IPS-15b (cell line): ENCODE results near the gene AP3S2.
"Not testable (repeated sequence)": the region's sequence is repeated elsewhere in the genome, so short reads cannot be mapped to it uniquely, and the experiment has no call there.

Experiments used
- H3K27me3 ChIP-seq: one replicate; pipeline ENCODE4 v1.6.1; 2013; ENCODE audit warnings: low read length; ENCODE audit not compliant: control insufficient read depth, insufficient read depth
- H3K36me3 ChIP-seq: one replicate; pipeline ENCODE4 v1.6.1; 2013; ENCODE audit warnings: low read length; ENCODE audit not compliant: control insufficient read depth, insufficient read depth
- H3K4me1 ChIP-seq: one replicate; pipeline ENCODE4 v1.6.1; 2013; ENCODE audit warnings: mild to moderate bottlenecking, low read length; ENCODE audit not compliant: control insufficient read depth, insufficient read depth
- H3K4me3 ChIP-seq: one replicate; pipeline ENCODE4 v1.5.1; 2013; ENCODE audit warnings: low read depth, low read length
- H3K9ac ChIP-seq: one replicate; pipeline ENCODE4 v1.6.1; 2013; ENCODE audit warnings: low read depth, mild to moderate bottlenecking, low read length
- H3K9me3 ChIP-seq: one replicate; pipeline ENCODE4 v1.6.1; 2013; ENCODE audit warnings: mild to moderate bottlenecking, low read length; ENCODE audit not compliant: control insufficient read depth, insufficient read depth

The AP3S2 gene

GRCh38 chr15:89837134-89837829 lies 56.5 kb downstream of the AP3S2 start:
- no peaks in the 10 kb centered on the region for H3K27me3 ChIP-seq
- no peaks in the 10 kb centered on the region for H3K9me3 ChIP-seq
- no peaks in the 10 kb centered on the region for H3K4me1 ChIP-seq
- H3K36me3 ChIP-seq: peaks cover 26% of the 10 kb centered on the region
- H3K9ac ChIP-seq: no peak overlapping the region
- no peak overlapping the region for H3K4me3 ChIP-seq

DNA sequence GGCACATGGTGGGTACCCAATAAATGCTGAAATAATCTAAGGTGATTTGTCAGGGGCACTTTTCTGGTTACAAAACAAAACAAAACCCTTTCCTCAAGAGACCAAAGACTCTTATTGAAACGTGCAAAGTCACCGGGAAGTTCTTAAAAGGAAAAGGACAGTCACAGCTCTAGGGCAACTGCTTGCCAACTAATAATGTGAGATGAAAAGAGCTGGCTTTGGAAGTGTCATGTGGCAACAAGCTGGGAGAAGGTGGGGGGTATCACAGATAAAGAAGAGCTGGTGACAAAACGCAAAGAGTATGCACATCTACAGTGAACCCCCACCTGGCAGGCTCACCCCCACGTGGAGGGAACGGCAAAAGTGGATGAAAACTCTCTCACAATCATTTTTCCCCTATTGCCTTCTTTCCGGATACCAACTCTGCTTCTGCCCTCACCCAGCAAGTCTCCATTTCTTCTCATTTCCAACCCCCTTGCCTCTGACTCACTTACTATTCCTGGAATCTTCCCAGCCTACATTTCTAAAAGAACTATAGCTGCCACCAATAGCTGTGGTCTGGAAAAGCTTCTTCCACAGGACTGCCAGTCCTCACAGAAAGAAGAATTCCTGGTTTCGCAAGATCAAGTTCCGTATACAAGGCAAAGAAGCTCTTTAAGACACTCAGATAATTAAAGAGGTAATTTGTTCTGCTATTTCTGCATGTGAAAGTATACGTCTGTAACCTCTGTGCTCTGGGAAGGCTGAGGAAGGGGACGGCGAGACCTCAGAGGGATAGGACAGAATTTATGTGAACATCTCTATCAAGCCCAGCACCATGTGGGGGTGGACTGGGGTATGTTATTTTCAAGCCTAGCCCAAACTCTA lies 57.3 kb downstream of the AP3S2 start:
- peaks cover 29% of the 10 kb centered on the region for H3K36me3 ChIP-seq
- no peak overlapping the region for H3K4me3 ChIP-seq
- H3K9ac ChIP-seq: no peak overlapping the region
- no peaks in the 10 kb centered on the region for H3K4me1 ChIP-seq
- no peaks in the 10 kb centered on the region for H3K27me3 ChIP-seq
- no peaks in the 10 kb centered on the region for H3K9me3 ChIP-seq

- H3K4me1 ChIP-seq: no peaks in the 10 kb centered on the region
- no peaks in the 10 kb centered on the region for H3K9me3 ChIP-seq
- no peak overlapping the region for H3K9ac ChIP-seq
- H3K4me3 ChIP-seq: no peak overlapping the region
- H3K36me3 ChIP-seq: peaks cover 29% of the 10 kb centered on the region
- no peaks in the 10 kb centered on the region for H3K27me3 ChIP-seq
Observed at GRCh38 chr15:89835176-89835564, 58.6 kb downstream of the AP3S2 start.

DNA sequence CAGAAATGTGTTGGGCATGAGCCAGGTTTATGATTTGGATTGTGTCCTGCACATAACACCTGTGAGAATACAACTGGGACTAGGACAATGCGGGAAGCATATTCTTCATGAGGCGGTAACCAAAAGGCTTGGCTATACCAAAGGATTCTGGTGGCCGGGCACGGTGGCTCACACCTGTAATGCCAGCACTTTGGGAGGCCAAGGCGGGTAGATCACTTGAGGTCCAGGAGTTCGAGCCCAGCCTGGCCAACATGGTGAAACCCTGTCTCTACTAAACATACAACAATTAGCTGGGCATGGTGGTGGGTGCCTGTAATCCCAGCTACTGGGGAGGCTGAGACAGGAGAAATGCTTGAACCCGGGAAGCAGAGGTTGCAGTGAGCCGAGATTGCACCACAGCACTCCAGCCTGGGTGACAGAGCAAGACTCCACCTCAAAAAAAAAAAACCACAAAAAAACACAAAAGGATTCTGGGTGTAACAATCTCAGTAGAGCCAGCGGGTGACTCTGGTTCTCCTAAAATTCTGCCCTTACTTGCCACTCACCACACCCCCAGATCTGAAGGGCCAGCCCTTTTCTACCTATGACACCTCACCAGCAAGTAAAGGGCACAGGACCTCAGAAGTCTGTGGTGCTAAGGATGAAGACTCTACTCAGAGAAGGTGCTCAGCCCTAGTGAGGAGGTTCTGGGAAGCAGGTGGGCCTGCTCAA lies 59.2 kb downstream of the AP3S2 start:
- H3K4me1 ChIP-seq, H3K9me3 ChIP-seq, H3K27me3 ChIP-seq, H3K4me3 ChIP-seq, H3K9ac ChIP-seq: not testable (repeated sequence)
- peaks cover 29% of the 10 kb centered on the region for H3K36me3 ChIP-seq

DNA sequence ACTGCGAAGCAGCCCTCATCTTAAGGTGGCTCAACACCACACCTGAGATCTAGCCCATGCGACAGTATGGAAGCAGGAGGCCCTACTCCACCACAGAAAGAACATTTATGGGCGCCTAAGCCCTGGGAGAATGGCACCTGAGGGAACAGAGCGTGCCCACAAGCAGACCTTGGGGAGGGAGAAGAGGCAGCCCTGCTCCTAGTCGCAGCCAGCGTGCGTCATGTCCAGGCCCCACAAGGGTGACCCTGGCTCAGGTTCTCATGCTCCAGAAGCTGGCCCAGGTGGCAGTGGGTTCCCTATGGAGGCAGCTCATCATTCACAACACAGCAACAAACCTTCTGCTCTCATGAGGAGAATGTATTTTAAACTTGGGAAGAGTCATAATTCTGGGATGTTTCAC lies 59.8 kb downstream of the AP3S2 start:
- no peak overlapping the region for H3K4me3 ChIP-seq
- H3K4me1 ChIP-seq: no peaks in the 10 kb centered on the region
- H3K9ac ChIP-seq: no peak overlapping the region
- peaks cover 29% of the 10 kb centered on the region for H3K36me3 ChIP-seq
- no peaks in the 10 kb centered on the region for H3K9me3 ChIP-seq
- no peaks in the 10 kb centered on the region for H3K27me3 ChIP-seq

DNA sequence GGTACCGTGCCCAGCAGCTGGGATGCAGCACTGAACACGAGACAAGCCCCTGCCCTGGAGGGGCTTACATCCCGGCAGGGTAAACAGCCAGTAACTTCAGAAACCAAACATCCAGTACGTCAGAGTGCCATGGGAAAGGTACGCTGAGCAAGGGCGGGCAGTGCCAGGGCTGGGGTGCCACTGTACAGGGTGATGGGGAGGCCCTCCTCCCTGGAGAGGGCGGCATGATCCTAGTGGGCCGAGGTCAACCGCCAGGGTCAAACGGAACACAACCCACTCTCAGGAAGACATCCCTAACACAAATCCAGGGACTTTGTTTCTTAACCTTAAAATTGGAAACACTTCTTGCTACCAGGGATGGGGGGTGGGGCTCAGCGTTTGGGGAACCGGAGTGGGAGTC lies 63.2 kb downstream of the AP3S2 start:
- Histone ChIP-seq H3K9ac (no peak overlapping the region), H3K36me3 (peaks cover 21% of the 10 kb centered on the region), H3K4me3 (no peak overlapping the region), H3K4me1 (no peaks in the 10 kb centered on the region), H3K9me3 (no peaks in the 10 kb centered on the region), H3K27me3 (no peaks in the 10 kb centered on the region)

DNA sequence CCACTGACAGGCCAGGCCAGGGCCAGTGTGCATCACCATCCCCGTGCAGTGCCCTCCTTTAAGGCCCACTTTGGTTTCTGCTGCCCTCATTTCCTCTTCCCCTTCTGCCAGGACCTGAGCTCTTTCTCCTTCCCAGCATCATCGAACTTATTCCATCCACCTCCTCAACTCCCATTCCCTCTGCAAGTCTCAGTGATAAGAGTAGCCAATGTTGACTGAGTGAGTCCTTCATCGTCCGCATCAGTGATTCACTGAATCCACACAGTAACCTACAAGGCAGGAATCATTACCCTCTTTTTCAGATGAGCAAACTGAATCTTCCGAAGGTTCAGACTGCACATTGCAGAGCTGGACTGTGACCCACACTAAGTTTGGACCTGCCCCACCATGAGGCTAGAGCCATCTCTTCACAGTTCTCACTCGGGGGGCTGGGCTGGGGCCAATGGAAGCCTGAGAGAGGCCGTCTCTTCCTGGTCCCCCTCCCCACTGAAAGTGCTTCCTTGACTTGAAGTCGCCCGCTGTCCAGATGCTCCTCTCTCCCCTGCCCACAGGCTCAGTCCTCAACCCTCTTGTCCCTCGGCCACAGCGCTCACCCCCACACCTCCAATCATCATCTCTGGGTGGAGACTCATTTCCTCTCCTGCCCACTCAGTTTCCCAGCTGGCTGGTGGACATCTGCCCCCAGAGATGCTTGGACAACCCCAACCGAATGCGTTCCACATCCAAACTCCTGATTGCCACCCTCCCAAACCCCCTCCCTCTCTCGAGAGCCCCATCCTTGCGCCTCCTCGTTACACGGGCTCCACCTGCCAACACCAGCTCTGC lies 64.0 kb downstream of the AP3S2 start:
- Histone ChIP-seq H3K4me1 (no peaks in the 10 kb centered on the region), H3K36me3 (peaks cover 14% of the 10 kb centered on the region), H3K9me3 (no peaks in the 10 kb centered on the region), H3K27me3 (no peaks in the 10 kb centered on the region), H3K9ac (no peak overlapping the region), H3K4me3 (no peak overlapping the region)

DNA sequence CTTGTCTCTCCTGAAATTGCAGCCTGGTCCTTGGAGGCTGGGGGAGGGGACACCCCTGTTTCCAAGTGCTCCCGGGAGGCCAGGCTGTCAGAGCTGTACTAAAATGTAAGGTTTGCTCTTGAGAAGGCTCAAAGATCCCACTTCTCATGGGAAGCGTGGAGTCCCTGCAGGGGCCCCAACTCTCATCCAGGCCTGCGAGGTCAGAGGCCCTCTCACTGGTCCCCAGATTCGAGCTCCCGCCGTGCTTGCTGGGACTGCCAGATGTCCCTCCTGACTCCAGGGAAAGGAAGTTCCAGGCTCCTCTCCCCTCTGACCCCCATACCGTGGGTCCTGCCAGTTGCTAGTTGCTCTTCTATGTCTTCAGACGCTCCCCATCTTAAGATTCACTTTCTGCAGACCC lies 64.6 kb downstream of the AP3S2 start:
- Histone ChIP-seq H3K9me3 (no peaks in the 10 kb centered on the region), H3K36me3 (peaks cover 9% of the 10 kb centered on the region), H3K4me1 (no peaks in the 10 kb centered on the region), H3K9ac (no peak overlapping the region), H3K27me3 (no peaks in the 10 kb centered on the region), H3K4me3 (no peak overlapping the region)

DNA sequence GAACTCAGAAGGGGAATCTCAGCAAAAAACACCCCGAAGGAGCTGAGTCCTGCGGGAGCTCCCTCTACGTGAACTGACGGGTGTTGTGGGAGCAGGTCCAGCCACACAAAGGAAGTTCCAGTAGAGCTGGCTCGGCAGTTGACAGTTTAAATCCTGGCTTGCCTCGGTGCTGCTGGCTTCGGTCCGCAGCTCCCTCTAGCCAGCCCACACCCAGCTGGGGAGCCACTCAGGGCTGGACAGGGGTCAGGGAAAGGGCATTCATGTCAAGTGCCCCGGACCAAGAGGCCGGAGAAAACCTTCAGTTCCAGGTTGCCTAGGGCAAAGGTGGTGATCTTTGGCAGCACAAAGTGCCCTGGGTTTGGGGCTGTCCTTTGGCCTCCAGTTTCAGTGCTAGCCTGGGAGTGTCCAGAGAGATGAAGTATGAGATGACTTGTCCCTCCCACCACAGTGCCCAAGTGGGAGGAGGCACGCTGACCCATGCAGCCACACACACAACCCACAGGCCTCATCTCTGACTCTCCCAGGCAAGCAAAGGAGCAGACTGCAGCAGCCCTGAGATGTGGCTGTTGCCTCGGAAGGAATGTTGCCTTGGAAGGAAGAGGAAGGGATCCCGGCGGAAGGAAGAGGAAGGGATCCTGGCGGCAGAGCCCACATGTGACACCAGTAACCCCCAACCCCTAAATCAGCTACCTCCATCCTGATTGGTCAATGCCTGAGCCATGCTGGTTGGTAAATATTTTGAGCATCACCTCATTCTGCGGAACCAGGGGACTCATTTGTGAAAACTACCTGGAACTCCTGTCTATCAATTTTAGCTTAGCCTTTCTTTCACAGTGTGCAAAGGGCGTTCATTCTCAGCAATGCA lies 65.3 kb downstream of the AP3S2 start:
- no peaks in the 10 kb centered on the region for H3K4me1 ChIP-seq
- peaks cover 3% of the 10 kb centered on the region for H3K36me3 ChIP-seq
- no peak overlapping the region for H3K4me3 ChIP-seq
- no peak overlapping the region for H3K9ac ChIP-seq
- H3K9me3 ChIP-seq: no peaks in the 10 kb centered on the region
- H3K27me3 ChIP-seq: no peaks in the 10 kb centered on the region

DNA sequence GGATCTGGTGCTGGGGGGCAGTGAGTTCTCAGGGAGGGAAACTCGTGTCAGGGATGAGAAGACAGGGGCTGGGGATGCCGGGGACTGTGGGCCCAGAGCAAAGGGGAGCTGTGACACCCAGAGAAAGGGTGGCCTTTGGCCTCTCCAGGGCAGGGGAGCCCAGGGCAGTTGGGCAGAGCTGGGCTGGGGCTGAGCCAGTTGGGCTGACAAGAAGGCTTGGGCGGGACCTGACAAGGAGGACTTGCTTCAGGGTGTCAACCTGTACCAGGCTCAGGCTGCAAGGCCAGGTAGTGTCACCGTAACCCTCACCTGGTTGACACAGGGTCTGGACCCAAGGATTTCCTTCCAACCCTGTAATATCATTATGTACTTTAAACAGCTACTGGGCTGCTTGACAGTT lies 66.0 kb downstream of the AP3S2 start:
- no peaks in the 10 kb centered on the region for H3K27me3 ChIP-seq

More for the DNA sequence above, 66.0 kb downstream of the AP3S2 start:
- Histone ChIP-seq H3K4me3 (no peak overlapping the region), H3K4me1 (no peaks in the 10 kb centered on the region), H3K9me3 (no peaks in the 10 kb centered on the region), H3K9ac (no peak overlapping the region), H3K36me3 (peaks cover 3% of the 10 kb centered on the region)
